ENCODE results near the gene DYNC2H1. TPM values are rescaled to one million over a fixed set of nuclear protein-coding genes. Genes with fewer than 3 reads are reported as not detected.

Gene DYNC2H1
- total RNA-seq, 2 experiments from 2014 or later, result 1.3 to 2.0 TPM

GRCh38 chr11:103520792-103521191 is 411.6 kb downstream of the DYNC2H1 start:
- no peak overlapping the region for H3K4me3 Mint-ChIP-seq
- intact Hi-C loops (cut with micrococcal nuclease), result no loop called here
- H3K27me3 Mint-ChIP-seq, result no peaks in the 10 kb centered on the region
- no peaks in the 10 kb centered on the region for H3K36me3 Mint-ChIP-seq (ENCODE audit: low read depth)
- no peaks in the 10 kb centered on the region for H3K9me3 Mint-ChIP-seq
- TF ChIP-seq CTCF (IDR thresholded peaks at IDR 0.05), result no peak
- H3K4me1 Mint-ChIP-seq (ENCODE audit: low read depth), result no peaks in the 10 kb centered on the region
- CTCF ChIA-PET, result no interaction called here
- POLR2A ChIA-PET, result no interaction called here
- no peak overlapping the region for H3K27ac Mint-ChIP-seq
- DNase-seq (no peak), ATAC-seq (no peak)

GRCh38 chr11:103525069-103525468 is 415.8 kb downstream of the DYNC2H1 start:
- no peak for ATAC-seq
- H3K4me3 Mint-ChIP-seq, result no peak overlapping the region
- TF ChIP-seq CTCF (IDR thresholded peaks at IDR 0.05), result no peak
- H3K9me3 Mint-ChIP-seq, result no peaks in the 10 kb centered on the region
- no peak for DNase-seq
- no peaks in the 10 kb centered on the region for H3K4me1 Mint-ChIP-seq (ENCODE audit: low read depth)
- ChIA-PET CTCF (no interaction called here), POLR2A (no interaction called here)
- intact Hi-C loops (cut with micrococcal nuclease), result no loop called here
- peaks cover 3% of the 10 kb centered on the region for H3K27me3 Mint-ChIP-seq
- no peak overlapping the region for H3K27ac Mint-ChIP-seq
- no peaks in the 10 kb centered on the region for H3K36me3 Mint-ChIP-seq (ENCODE audit: low read depth)

GRCh38 chr11:103528046-103528445 is 418.8 kb downstream of the DYNC2H1 start:
- POLR2A ChIA-PET, result no interaction called here

GRCh38 chr11:103528596-103528995 is 419.4 kb downstream of the DYNC2H1 start:
- no peak overlapping the region for H3K27ac Mint-ChIP-seq
- no peak for ATAC-seq
- intact Hi-C loops (cut with micrococcal nuclease), result no loop called here
- H3K36me3 Mint-ChIP-seq (ENCODE audit: low read depth), result no peaks in the 10 kb centered on the region
- TF ChIP-seq CTCF (IDR thresholded peaks at IDR 0.05), result no peak
- no peak overlapping the region for H3K4me3 Mint-ChIP-seq
- H3K9me3 Mint-ChIP-seq, result no peaks in the 10 kb centered on the region
- DNase-seq, result no peak
- H3K4me1 Mint-ChIP-seq (ENCODE audit: low read depth), result no peaks in the 10 kb centered on the region
- peaks cover 8% of the 10 kb centered on the region for H3K27me3 Mint-ChIP-seq
- ChIA-PET CTCF (interaction anchor here (1.3 kb wide), 1 partner anchor 10 kb away, joined by 4 read pairs; no protein-coding TSS in a partner anchor), POLR2A (no interaction called here)

More at GRCh38 chr11:103528046-103528445, 418.8 kb downstream of the DYNC2H1 start:
- no peaks in the 10 kb centered on the region for H3K36me3 Mint-ChIP-seq (ENCODE audit: low read depth)
- H3K4me3 Mint-ChIP-seq, result no peak overlapping the region
- ATAC-seq (no peak), DNase-seq (no peak)
- intact Hi-C loops (cut with micrococcal nuclease), result no loop called here
- CTCF ChIA-PET, result no interaction called here
- H3K9me3 Mint-ChIP-seq, result no peaks in the 10 kb centered on the region
- no peak overlapping the region for H3K27ac Mint-ChIP-seq
- TF ChIP-seq CTCF (IDR thresholded peaks at IDR 0.05), result no peak
- peaks cover 7% of the 10 kb centered on the region for H3K27me3 Mint-ChIP-seq
- H3K4me1 Mint-ChIP-seq (ENCODE audit: low read depth), result no peaks in the 10 kb centered on the region

GRCh38 chr11:103529181-103529684 is 420.0 kb downstream of the DYNC2H1 start:
- intact Hi-C loops (cut with micrococcal nuclease), result no loop called here
- Mint-ChIP-seq H3K9me3 (no peaks in the 10 kb centered on the region), H3K27me3 (peaks cover 9% of the 10 kb centered on the region), H3K27ac (no peak overlapping the region), H3K36me3 (ENCODE audit: low read depth) (no peaks in the 10 kb centered on the region), H3K4me1 (ENCODE audit: low read depth) (no peaks in the 10 kb centered on the region), H3K4me3 (no peak overlapping the region)
- ATAC-seq (no peak), DNase-seq (no peak)
- TF ChIP-seq CTCF (IDR thresholded peaks at IDR 0.05), result no peak
- ChIA-PET CTCF (interaction anchor here (1.3 kb wide), 1 partner anchor 9 kb away, joined by 4 read pairs; no protein-coding TSS in a partner anchor), POLR2A (no interaction called here)

Other genes with a start within 250 kb of the DYNC2H1 start
- gene MMP12, start 234.4 kb upstream of the DYNC2H1 start, total RNA-seq, result not detected
- gene MMP13, start 153.7 kb upstream of the DYNC2H1 start, total RNA-seq, result not detected
- 10 to 100 TPM; 83.4 to 90.6 TPM for gene DCUN1D5, start 17.3 kb upstream of the DYNC2H1 start, total RNA-seq

Data from activated CD8-positive, alpha-beta T cell treated with anti-CD3 and anti-CD28 coated beads for 36 hours (primary cell).